GM10266 (cell line): Measurements from ENCODE around the gene NUDT5.

ENCODE experiments used
- DNase-seq: peaks from one replicate; pipeline ENCODE4 v3.0.0; 2012; ENCODE audit errors: extremely low spot score
- CTCF ChIP-seq: IDR thresholded peaks from 2 replicates; pipeline ENCODE4 v1.5.1; 2012; ENCODE audit warnings: mild to moderate bottlenecking, low read depth; ENCODE audit not compliant: control insufficient read depth, insufficient read depth; ENCODE audit errors: missing control alignments

The NUDT5 gene

GRCh38 chr10:12162927-12163326 is 32.8 kb downstream of the NUDT5 start:
- no peak for DNase-seq
- TF ChIP-seq CTCF = no peak

- no peak for TF ChIP-seq CTCF
- DNase-seq = no peak
Observed at GRCh38 chr10:12160664-12161063, 35.0 kb downstream of the NUDT5 start.

- no peak for TF ChIP-seq CTCF
- DNase-seq = no peak
Observed at GRCh38 chr10:12158111-12158510, 37.6 kb downstream of the NUDT5 start.

- no peak for DNase-seq
- no peak for TF ChIP-seq CTCF
Observed at GRCh38 chr10:12156367-12157123, 39.1 kb downstream of the NUDT5 start.

- no peak for DNase-seq
- TF ChIP-seq CTCF = no peak
Observed at GRCh38 chr10:12154516-12154915, 41.2 kb downstream of the NUDT5 start.

GRCh38 chr10:12150163-12150562 is 45.5 kb downstream of the NUDT5 start:
- TF ChIP-seq CTCF = no peak
- DNase-seq = no peak

GRCh38 chr10:12144538-12144937 is 51.2 kb downstream of the NUDT5 start:
- TF ChIP-seq CTCF = no peak
- DNase-seq = no peak
